Glutamatergic neuron (in vitro differentiated cells): ENCODE measurements around the gene MCHR1. TPM values are rescaled to one million over a fixed set of nuclear protein-coding genes. Genes with fewer than 3 reads are reported as not detected.

ENCODE experiments used
- DNase-seq: peaks from one replicate; pipeline ENCODE4 v3.0.0; 2022
- H3K27ac Mint-ChIP-seq: one replicate; pipeline ENCODE4 v1.8.0; 2020; ENCODE audit warnings: mild to moderate bottlenecking, mixed read lengths, inconsistent platforms; ENCODE audit not compliant: unreplicated experiment
- H3K27me3 Mint-ChIP-seq: one replicate; pipeline ENCODE4 v1.8.0; 2020; ENCODE audit warnings: mild to moderate bottlenecking, moderate library complexity, mixed read lengths, inconsistent platforms; ENCODE audit not compliant: unreplicated experiment
- H3K36me3 Mint-ChIP-seq: one replicate; pipeline ENCODE4 v1.8.0; 2020; ENCODE audit warnings: mild to moderate bottlenecking, mixed read lengths, inconsistent platforms; ENCODE audit not compliant: unreplicated experiment
- H3K4me1 Mint-ChIP-seq: one replicate; pipeline ENCODE4 v1.8.0; 2020; ENCODE audit warnings: mild to moderate bottlenecking, low read depth, mixed read lengths, inconsistent platforms; ENCODE audit not compliant: unreplicated experiment
- H3K4me3 Mint-ChIP-seq: one replicate; pipeline ENCODE4 v1.8.0; 2020; ENCODE audit warnings: mild to moderate bottlenecking, mixed read lengths, inconsistent platforms; ENCODE audit not compliant: unreplicated experiment
- H3K9me3 Mint-ChIP-seq: one replicate; pipeline ENCODE4 v1.8.0; 2020; ENCODE audit warnings: mild to moderate bottlenecking, moderate library complexity, mixed read lengths, inconsistent platforms; ENCODE audit not compliant: unreplicated experiment
- CTCF ChIP-seq: fragments of 200-600 bp; sonication (generic); IDR thresholded peaks from one replicate; pipeline ENCODE4 v1.5.0; 2021; ENCODE audit not compliant: partially characterized antibody, unreplicated experiment
- long read RNA-seq: library from polyadenylated mRNA; unstranded; transcript quantifications from one replicate; pipeline ENCODE4 v2.0.0, GENCODE V29; 2020; ENCODE audit not compliant: unreplicated experiment
- total RNA-seq: library from RNA; stranded (reverse); fragmentation: NEBNext Ultra II Directional; extraction: Animal tissue kit (Norgen Biotek cat#: 25700); gene quantifications from one replicate; pipeline ENCODE4 v1.2.1, GENCODE V29; 2021; ENCODE audit not compliant: unreplicated experiment

Gene MCHR1
- total RNA-seq: 1.7 TPM
- long read RNA-seq: 0 reads

DNA sequence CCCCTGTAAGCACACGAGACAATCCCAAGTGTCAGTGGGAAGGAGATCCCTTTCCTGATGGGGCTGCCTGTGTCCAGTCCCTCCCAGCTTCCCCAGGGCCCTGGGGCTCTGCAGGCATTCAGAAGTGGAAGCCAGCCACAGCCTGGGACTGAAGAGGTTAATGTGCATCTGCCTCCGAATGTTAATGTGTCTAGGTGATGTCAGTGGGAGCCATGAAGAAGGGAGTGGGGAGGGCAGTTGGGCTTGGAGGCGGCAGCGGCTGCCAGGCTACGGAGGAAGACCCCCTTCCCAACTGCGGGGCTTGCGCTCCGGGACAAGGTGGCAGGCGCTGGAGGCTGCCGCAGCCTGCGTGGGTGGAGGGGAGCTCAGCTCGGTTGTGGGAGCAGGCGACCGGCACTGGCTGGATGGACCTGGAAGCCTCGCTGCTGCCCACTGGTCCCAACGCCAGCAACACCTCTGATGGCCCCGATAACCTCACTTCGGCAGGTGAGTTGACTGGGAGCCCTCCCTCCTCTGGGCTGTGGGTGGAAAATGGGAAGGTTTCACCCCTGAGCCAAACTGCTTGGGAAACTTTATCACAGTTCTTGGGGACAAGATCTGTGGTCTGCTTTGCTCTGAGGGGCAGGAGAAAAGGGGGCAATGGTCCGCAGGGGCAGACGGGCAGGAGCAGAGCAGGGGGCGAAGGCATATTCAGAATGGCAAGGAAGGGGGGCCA, at the start of gene MCHR1:
Gene MCHR1, plus strand, starts transcription at position 236 of the 715 bp plus-strand sequence. Its CDS starts 169 bp downstream, at position 405.
- TF ChIP-seq CTCF: no peak
- Mint-ChIP-seq H3K4me1 (peaks cover 18% of the 10 kb centered on the region), H3K4me3 (peak within 1 kb of the TSS; percentile 67), H3K27me3 (no peaks in the 10 kb centered on the region), H3K9me3 (peaks cover 1% of the 10 kb centered on the region), H3K36me3 (no peaks in the 10 kb centered on the region), H3K27ac (peak within 1 kb of the TSS; percentile 41)
- peak; percentile 41 for DNase-seq

GRCh38 chr22:40631925-40632324, 47.4 kb upstream of the MCHR1 start:
- DNase-seq: no peak
- no peaks in the 10 kb centered on the region for H3K27me3 Mint-ChIP-seq
- H3K4me3 Mint-ChIP-seq: no peak overlapping the region
- no peak overlapping the region for H3K27ac Mint-ChIP-seq
- peaks cover 21% of the 10 kb centered on the region for H3K4me1 Mint-ChIP-seq
- no peak for TF ChIP-seq CTCF
- no peaks in the 10 kb centered on the region for H3K36me3 Mint-ChIP-seq
- peaks cover 4% of the 10 kb centered on the region for H3K9me3 Mint-ChIP-seq

GRCh38 chr22:40633036-40633435, 46.2 kb upstream of the MCHR1 start:
- no peak overlapping the region for H3K4me3 Mint-ChIP-seq
- H3K27me3 Mint-ChIP-seq: peaks cover 5% of the 10 kb centered on the region
- no peak for TF ChIP-seq CTCF
- no peaks in the 10 kb centered on the region for H3K36me3 Mint-ChIP-seq
- no peak for DNase-seq
- no peak overlapping the region for H3K27ac Mint-ChIP-seq
- H3K4me1 Mint-ChIP-seq: peaks cover 23% of the 10 kb centered on the region
- H3K9me3 Mint-ChIP-seq: peaks cover 4% of the 10 kb centered on the region

DNA sequence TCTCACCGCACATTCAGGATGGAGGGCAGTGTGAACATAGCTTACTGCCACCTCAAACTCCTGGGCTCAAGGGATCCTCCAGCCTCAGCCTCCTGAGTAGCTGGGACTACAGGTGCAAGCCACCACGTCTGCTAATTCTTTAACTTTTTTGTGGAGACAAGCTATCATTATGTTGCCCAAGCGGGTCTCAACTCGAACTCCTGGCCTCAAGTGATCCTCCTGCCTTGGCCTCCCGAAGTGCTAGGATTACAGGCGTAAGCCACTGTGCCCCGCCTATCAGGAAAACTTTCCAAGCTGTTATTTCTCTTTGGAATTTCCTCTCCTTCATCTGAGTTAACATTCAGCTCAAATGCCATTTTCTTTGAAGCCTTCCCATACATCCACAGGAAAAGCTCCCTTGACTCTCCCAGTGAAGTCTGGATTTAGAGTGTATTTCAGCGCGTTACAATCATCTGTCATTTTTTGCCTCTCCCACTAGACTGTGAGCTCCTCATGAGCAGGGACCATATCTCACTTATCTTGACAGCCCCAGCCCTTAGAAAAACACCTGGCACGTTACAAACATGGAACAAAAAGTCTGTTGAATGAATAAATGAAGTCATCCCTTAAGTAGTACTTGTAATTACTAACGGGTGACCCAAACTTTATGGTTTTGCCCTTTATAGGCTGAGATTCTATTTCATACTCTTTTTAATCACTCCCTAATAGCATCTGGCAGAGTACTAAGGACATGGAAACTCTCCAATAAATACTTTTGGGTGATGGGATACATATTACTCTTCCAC, 45.0 kb upstream of the MCHR1 start:
- DNase-seq: no peak
- TF ChIP-seq CTCF: no peak
- peak overlapping the region; percentile 93 for H3K4me3 Mint-ChIP-seq
- H3K36me3 Mint-ChIP-seq: no peaks in the 10 kb centered on the region
- peaks cover 4% of the 10 kb centered on the region for H3K9me3 Mint-ChIP-seq
- peaks cover 18% of the 10 kb centered on the region for H3K4me1 Mint-ChIP-seq
- peak overlapping the region; percentile 13 for H3K27ac Mint-ChIP-seq
- peaks cover 5% of the 10 kb centered on the region for H3K27me3 Mint-ChIP-seq
